Activated CD4-positive, CD25-positive, alpha-beta regulatory T cell (primary cell): ENCODE data around the gene PLN.

Experiments
- DNase-seq, 4 experiments: peaks; one replicate each; lab custom pipeline; 2025; lab: John Stamatoyannopoulos, UW

PLN gene

DNA sequence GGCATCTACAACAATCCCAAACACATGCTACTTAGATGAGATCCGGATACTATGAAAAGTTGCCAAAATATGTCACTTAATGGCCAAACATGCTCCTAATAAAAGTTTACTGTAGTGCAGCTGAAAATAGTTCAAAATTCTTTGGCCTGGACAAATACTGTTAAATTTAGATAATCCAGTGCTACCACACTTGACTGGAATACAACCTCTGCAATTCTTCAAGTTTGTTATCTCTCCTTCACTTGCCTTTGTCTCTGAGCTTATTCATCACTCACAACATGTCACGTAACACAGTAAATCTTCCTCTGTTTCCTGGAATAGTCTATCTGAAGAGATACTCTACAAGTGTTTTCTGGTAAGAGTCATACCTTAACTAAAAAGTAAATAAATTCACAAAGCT is 10.5 kb upstream of the PLN start:
- DNase-seq: no peak

DNA sequence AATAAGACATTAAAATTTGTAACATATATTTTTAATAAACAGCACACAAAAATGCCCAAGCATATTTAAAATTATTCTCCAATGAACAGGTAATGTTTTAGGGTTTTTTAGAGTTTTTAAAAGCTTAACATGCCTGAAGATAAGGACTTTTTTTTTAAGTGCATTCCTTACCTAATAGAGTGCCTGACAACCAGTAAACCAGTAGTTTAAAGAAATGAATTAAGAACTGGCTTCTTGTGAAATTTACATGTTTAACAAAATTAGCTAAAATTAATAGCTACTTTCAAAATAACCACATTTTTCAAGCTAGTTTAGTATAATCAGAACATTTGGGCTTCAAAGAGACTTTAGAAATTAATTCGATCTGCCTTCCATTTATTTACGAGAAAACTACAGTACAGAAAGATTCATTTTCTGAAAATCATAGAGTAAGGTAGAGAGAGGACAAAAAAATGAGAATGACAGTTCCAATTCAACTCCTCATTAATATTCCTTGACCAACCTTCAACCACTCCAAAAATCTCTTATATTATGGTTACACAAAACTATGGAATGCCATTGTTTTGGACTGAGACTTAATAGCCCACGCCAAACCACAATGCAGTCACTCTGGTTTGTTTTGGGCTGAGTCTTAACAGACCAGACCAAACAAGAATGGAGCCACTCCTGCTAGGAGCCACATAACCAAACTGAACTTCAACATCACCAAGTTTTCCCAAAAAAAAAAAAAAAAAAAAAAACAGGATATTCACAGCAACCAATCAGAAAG is 5.7 kb upstream of the PLN start:
- DNase-seq: no peak

DNA sequence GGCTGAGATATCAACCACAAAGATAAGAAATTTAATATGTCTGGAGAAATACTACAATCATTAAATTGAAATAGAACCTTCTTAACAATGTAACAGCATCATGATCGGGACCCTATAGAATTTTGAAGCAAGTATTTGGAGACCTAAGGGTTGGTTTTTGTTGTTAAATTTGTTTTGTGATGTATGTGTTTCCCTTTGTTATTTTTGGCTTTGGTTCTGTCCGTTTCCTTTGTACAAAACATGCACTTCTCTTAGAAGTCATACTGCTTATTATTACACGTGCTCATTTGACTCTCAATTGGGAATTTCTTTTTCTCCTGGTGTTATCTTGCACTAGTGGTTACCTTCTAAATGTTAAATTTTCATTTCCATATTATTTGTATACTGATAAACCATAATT is 4.0 kb upstream of the PLN start:
- no peak for DNase-seq

DNA sequence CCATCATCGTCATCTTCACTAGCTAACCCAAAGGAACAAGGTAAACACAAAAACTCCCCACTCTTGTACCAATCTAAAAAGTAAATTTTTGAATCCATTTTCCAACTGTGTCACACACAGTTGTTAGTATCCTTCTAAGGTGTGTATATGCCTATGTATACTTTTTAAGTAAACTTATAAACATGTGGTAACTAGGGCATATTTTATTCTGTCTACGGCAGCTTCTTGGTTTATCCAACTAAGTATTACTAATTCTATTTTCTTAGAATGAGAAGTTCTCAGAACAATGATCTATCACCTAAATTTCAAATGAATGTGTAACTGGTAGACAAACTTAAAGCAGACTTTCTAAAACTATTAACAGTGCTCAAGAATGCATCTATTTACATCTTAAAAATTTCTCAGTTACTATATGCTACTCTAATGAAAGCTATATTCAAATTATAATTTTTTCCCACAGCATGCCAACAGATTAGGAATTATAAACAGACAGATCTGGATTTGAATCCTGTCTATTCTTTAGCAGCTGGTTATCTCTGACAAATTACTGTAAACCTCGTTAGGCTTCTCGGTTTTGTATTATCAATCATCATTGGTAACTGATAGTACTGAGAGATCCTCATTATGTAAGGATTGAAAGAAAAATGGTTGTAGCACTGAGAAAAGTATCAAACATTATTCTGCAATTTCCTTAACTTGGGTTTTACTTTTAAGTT is 1.8 kb upstream of the PLN start:
- DNase-seq: no peak

DNA sequence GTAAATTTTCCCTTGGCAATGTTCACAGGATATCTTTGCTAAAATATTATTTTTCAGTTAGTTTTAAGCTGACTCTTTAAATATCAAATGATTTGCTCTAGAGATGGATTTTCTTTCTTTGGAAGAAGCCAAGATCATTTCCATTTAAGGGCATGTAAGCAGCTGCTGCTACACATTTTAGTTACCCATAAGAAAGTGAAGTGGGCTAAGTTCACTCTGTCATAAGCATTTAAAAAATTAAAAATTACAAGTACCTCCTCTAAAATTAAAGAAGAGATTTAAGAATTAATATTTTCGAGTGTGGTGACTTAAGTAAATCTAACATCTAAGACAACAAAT is 1.2 kb upstream of the PLN start:
- no peak for DNase-seq

DNA sequence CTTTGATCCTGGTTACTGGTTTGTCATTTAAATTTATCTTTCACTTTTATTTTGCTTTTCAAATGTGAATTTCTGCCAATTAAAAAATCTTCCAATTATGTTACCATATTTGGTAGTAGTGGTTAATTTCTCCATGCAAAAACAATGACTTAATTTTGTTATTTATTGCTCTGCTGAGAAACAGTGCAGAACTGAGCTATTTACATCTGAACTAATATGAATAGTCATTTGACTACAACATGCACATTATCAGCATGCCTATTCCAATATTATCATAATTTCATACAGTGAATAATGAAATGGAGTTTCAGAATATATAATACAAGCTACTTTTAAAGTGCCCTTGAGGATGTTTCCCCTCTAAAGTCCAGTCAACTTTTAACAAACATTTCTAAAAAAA is 517 bp downstream of the PLN start:
- DNase-seq: no peak

DNA sequence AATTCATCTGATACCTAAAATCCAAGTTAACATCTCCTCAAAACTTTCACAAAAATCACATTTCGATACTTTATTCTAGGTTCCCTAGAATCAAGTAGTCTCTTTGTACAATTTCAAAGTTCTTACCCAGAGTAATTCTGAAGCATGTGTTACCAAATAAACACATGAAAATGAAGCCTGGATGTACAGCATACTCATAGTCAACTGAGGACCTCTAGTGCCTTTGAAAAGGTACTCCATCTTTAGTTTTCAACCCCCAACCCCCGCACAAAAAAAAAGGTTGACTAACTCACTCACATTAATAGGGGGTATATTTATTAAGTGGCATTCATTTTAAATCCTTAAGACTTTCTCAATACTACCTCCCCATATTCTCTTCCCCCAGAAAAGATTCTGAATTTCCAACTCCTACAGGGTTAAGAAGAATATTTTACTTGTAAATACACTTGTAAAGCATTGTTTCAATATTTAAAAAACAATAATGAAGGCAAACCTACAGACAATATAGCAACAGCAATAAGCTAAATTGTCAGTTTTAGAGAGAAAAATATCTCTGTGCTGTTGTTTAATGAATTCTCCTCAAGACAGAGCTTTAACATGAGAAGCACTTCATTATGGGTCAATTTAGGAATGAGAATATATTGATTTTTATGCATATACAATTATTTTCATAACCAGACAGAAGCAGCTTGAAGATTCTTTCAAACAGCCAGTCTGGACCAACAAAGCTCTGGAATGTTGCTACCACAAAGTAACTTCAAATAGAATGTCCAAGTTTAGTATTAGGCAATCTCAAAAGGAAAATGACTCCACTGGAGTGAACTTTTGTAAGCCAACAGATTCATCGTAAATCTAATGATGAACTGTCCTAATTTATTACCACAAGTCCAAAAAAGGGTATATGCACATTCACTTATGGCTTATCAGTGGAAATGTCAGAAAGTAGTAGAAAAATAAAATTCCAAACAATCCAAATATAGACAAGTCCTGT is 3.3 kb downstream of the PLN start:
- DNase-seq: no peak

DNA sequence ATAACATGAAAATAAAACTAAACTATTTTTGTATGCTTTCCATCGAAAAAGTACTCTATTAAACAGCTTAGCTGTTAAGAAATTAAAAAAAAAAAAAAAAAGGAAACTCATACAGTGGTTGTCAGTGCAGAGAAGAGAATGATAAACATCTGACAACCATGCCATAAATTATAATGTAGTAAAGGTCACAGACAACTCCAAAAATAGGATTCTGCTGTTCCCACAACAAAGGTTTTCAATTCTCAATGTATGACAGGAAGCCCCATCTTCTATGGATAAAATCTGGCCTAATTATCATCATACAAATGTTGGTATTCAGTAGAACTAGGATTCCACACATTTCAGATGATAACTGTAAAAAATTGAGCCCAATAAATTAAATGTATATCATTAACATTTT is 5.0 kb downstream of the PLN start:
- DNase-seq: no peak

DNA sequence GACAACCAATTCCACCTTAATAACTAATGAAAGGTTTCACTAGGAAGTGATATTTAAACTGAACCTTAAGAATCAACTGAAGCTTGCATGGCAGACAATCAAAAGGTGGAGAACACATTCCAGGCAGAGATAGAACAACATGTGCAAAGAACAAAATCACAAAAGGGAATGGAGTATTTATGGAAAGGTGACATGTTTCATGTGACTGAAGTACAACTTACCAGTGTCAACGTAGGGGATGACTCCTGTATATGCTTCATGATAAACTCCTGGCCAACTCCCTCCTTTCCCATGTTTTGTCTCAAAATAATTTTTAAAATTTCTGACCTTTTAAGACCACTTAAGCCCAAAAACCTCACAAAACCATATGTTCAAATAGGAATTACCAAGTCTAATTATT is 6.6 kb downstream of the PLN start:
- DNase-seq: no peak

DNA sequence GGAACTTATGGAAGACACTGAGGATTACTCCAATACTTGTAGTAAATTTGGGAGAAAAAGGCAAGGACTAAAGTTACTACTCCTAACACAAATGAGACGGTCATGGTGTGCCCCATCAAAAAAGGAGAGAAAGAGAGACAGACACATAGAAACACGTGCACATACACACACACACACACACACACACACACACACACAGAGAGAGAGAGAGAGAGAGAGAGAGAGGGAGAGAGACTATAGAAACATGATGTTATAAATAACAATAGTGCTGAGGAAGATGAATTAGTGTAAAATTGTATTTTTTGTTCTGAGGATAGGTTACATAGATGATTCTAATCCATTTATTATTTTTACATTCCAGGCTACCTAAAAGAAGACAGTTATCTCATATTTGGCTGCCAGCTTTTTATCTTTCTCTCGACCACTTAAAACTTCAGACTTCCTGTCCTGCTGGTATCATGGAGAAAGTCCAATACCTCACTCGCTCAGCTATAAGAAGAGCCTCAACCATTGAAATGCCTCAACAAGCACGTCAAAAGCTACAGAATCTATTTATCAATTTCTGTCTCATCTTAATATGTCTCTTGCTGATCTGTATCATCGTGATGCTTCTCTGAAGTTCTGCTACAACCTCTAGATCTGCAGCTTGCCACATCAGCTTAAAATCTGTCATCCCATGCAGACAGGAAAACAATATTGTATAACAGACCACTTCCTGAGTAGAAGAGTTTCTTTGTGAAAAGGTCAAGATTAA is 10.5 kb downstream of the PLN start:
- no peak for DNase-seq

DNA sequence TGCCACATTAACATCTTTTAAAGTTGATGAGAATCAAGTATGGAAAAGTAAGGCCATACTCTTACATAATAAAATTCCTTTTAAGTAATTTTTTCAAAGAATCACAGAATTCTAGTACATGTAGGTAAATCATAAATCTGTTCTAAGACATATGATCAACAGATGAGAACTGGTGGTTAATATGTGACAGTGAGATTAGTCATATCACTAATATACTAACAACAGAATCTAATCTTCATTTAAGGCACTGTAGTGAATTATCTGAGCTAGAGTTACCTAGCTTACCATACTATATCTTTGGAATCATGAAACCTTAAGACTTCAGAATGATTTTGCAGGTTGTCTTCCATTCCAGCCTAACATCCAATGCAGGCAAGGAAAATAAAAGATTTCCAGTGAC is 11.6 kb downstream of the PLN start:
- DNase-seq: no peak

DNA sequence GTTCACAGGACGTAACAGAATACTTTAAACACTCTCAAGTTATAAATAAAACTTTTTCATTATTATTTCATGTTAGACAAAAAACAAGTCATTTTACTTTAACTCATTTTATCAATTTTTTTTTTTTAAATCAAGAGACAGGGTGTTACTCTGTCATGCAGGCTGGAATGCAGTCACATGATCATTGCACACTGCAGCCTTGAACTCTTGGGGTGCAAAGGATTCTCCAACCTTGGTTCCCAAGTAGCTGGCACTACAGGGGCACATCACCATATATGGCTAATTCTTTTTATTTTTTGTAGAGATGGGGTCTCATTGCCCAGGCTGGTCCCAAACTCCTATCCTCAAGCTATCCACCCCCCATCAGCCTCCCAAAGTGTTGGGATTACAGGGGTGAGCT is 14.2 kb downstream of the PLN start:
- no peak for DNase-seq

DNA sequence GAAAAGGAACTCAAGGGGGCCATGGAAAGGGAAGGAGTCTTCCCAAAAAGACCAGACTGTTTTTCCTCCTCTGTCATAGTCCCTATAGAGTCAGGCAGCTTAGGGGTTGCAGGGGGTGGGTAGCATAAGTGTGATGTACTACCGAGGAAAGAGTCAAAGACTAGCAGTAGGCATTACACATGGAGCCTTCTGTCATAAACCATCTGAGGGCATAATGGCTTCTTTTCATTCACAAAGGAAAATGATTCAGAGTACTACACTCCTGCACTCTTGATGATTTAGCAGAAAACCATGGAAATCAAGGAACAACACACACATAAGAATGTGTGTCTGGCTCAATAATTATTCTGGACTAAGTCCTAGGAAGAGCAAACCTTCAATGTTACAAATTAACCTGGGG is 14.9 kb downstream of the PLN start:
- no peak for DNase-seq

DNA sequence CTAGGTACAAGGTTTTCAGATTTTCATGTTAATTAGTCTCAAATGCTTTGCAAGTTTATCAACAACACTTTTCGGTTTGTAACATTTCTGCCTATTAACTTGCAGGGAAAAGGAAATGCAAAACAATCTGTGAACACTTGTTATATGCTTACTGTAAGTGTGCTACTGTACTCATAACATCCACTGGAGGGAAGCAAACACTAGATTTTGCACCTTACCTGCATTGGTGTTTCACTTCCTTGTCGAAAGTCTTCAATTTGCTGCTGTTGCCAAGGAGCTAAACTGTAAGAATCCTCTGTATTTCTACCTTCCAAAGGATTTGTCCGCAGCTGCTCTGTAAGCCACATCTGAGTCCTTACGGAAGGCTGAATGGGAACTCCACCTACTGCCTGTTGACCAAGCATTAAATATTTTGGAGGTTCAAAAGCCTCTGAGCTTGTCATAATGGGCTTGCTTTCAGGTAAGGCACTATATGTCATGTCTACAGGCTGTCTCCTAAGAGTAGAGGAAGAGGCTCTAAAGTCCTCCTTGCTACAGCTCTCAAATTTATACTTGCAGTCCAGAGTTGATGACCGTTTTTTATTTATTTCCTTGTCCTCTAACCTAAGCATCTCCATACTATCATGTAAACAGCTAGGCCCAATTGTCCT is 17.3 kb downstream of the PLN start:
- no peak for DNase-seq

DNA sequence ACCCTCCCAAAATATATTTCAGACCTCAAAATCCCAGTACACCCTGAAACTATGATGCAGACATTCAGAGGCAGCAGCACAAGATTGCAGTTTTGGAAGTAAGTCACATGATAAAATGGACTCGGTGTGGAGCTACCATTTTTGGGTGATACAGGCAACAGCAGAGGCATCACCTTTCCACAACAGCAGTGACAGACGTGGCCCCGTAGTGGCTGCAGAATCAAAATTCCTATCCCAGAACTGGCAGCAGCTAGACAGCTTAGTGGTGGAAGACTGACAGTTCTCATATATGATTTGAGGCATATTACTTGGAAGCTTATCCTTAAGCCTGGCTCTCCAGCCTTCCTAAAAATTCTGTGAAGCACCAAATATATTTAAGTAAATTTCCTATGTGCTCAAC is 19.9 kb downstream of the PLN start:
- no peak for DNase-seq

DNA sequence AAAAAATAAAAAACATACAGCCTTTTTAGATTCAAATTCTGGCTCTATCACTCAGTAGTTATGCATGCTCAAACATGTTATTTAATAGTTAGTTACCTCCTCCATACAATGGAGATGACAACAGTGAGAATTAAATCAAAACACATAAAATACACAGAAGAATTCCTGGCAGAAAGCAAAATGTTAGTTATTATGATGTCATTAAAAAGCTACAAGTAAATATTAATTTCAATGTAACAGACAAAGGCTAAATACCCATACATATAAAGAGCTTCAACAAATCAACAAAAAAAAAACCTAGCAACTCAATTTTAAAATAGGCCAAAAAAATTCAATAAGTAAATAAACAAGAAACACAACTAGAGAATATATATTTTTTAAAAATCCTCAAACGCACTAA is 21.4 kb downstream of the PLN start:
- DNase-seq: no peak

DNA sequence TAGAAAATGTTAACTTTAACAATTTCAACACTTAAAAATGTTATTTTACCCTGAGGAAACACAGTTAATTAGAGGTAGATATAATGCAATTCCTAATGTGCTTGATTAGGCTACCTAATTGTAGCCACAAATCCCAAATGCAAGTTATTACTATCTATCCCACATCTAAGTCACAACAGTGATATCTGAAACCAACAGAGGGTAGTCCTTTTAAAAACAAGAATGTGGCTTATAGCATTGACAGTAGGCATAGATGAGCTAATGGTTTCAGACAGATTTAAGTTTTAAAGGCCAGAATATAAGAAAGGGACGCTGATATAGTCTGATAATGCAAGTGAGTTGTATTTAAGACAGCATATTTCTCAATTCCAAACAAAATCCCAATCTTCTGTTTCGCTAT is 23.0 kb downstream of the PLN start:
- DNase-seq: no peak

DNA sequence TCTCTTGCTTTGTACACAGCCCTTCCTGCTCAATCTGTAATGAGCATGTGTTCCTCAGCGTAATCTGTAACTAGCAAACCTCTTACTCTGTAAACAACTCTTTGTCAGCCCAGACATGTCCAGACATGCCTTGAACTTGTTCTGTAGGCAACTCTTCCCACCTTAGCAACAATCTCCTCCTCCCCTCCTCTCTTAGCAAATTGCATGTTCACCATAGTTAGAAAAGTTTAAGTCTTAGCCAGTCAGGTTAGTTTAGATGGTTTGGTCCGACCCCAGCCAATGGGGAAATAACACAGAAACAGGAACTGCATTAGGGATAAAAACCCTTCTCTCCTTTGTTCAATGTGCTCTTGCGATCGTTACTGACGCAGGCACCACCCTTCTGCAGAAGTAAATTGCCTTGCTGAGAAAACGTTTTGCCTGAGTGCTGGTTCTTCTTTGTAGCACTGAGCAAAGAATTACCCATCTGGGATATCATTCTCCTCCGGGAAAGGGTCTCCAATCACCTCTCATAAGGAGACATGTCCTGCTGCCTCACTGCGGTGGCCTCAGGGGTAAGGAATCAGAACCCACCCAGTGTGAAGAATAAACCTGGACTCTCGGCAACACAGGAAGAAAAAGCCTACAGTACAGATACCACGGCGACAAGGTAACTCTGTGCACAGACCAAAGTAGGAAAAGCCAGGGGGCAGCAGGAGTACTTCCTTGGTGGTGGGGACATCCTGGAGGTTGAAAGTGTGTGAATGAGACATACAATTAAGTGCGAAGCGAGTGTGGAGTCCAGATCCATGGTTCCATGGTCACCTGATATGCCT is 26.2 kb downstream of the PLN start:
- no peak for DNase-seq

DNA sequence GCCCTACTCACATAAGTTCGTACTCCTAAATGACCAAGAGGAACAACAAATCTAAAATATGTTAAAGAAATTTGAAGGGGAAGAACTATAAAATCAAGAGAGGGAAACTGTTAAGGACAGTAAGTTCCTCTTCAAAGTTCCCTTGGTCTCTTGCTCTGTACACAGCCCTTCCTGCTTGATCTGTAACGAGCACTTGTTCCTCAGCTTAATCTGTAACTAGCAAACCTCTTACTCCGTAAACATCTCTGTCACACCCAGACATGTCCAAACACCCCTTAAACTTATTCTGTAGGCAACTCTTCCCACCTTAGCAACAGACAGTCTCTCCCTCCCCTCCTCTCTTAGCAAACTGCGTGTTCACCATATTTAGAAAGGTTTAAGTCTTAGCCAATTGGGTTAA is 29.9 kb downstream of the PLN start:
- no peak for DNase-seq

DNA sequence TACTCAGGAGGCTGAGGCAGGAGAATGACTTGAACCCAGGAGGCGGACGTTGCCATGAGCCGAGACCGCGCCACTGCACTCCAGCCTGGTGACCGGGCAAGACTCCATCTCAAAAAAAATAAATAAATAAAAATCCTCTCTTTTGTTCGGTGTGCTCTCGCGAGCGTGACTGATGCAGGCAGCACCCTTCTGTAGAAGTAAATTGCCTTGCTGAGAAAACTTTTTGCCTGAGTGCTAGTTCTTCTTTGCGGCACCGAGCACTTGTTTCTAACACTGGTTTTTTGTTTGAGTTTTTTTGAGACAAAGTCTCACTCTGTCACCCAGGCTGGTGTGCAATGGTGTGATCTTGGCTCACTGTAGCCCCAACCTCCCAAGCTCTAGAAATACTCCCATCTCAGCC is 30.5 kb downstream of the PLN start:
- DNase-seq: no peak

DNA sequence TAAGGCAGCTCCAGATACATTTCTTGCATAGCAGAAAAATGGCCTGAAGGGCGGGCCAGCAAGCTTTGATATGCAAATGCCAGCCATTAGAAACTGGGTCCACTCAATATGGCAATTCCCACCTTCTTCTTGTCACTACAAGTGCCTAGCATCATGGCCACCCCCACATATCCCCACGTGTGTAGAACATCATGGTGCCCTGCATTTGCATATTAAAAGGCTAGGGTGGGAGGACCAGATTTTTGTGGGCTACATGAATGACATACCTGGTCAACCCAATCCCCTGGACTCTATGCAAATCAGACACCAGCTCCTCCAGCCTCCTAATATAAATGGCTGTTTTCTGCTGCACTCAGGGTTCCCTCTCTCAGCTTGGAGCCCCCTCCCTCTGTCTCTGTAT is 31.7 kb downstream of the PLN start:
- no peak for DNase-seq
